K562 (cell line): ENCODE measurements around the gene ERAP2. TPM values are rescaled to one million over a fixed set of nuclear protein-coding genes. Genes with fewer than 3 reads are reported as not detected.

Experiments used
- ATAC-seq: fragments of 200-7000 bp; cut with Tn5 transposase; 3 replicates; pipeline ENCODE4 v1.9.1; 2020; ENCODE audit warnings: moderate library complexity
- BruUV-seq: library from RNA; stranded (reverse); fragments of 400-500 nt; replicated peaks from 2 replicates; lab custom pipeline; 2021; lab: Mats Ljungman, UMichigan
- CTCF ChIA-PET: fragments of 300-600 bp; formaldehyde crosslinking; extraction: SDS; loops from one replicate; lab custom pipeline; 2021; ENCODE audit warnings: low intra/inter-chr PET ratio; lab: Yijun Ruan, JAX
- POLR2A ChIA-PET: fragments of 300-600, 350-650 bp; sonication (Branson Sonifier 250); formaldehyde crosslinking; extraction: SDS; loops from one replicate; lab custom pipeline; 2021; ENCODE audit warnings: antibody characterized with exemption, inconsistent platforms; lab: Yijun Ruan, JAX
- DNase-seq, 4 experiments: peaks; one replicate each; pipeline versions ENCODE4 v3.0.0 to v3.0.0-alpha.2; 2011 to 2018; ENCODE audit warnings: low spot score in 3 of 4, mixed read lengths in 3 of 4; ENCODE audit errors: extremely low read depth in 1 of 4
- FAIRE-seq: peaks from 2 replicates; lab custom pipeline; 2011; peaks lifted over from hg19 to GRCh38; lab: Jason Lieb, UNC
- H2AFZ ChIP-seq: 2 replicates; pipeline ENCODE4 v1.6.0; 2011; ENCODE audit warnings: low read depth, low read length, control low read depth, inconsistent platforms
- H3K27ac ChIP-seq: fragments of 200-600 bp; 3 replicates; pipeline ENCODE4 v1.8.0; 2011; ENCODE audit warnings: low read depth, mild to moderate bottlenecking, control low read depth, inconsistent platforms, low read length, moderate library complexity, mixed read lengths; ENCODE audit errors: extremely low read depth
- H3K27me3 ChIP-seq, 2 experiments: fragments of 300-600 bp in 1 of 2; 2 replicates in 1 of 2; 3 replicates in 1 of 2; pipeline versions ENCODE4 v1.6.0 to v1.8.0; 2011; ENCODE audit warnings: inconsistent platforms in 2 of 2, low read length in 2 of 2, mild to moderate bottlenecking in 1 of 2, mixed read lengths in 1 of 2, moderate library complexity in 1 of 2; ENCODE audit not compliant: control insufficient read depth in 2 of 2, insufficient read depth in 2 of 2
- H3K36me3 ChIP-seq: fragments of 300-600 bp; 3 replicates; pipeline ENCODE4 v1.8.0; 2011; ENCODE audit warnings: mild to moderate bottlenecking, low read length, inconsistent platforms; ENCODE audit not compliant: control insufficient read depth, insufficient read depth
- H3K4me1 ChIP-seq, 2 experiments: fragments of 200-600 bp in 1 of 2; replicated peaks in 1 of 2; 2 replicates in 1 of 2; 3 replicates in 1 of 2; pipeline versions ENCODE4 v1.5.1 to v1.8.0; 2011; ENCODE audit warnings: inconsistent platforms in 2 of 2, low read length in 2 of 2, mild to moderate bottlenecking in 1 of 2, mixed read lengths in 1 of 2, moderate library complexity in 1 of 2; ENCODE audit not compliant: control insufficient read depth in 2 of 2, insufficient read depth in 2 of 2
- H3K4me2 ChIP-seq: 2 replicates; pipeline ENCODE4 v1.6.1; 2011; ENCODE audit warnings: low read length, control low read depth, inconsistent platforms, mixed read lengths; ENCODE audit not compliant: insufficient read depth
- H3K4me3 ChIP-seq: fragments of 200-600 bp; sonication (generic), shearing (Covaris generic); 2 replicates; pipeline ENCODE4 v1.5.1; 2016; ENCODE audit warnings: control low read depth, inconsistent platforms
- H3K79me2 ChIP-seq: fragments of 200-600 bp; 3 replicates; pipeline ENCODE4 v1.8.0; 2011; ENCODE audit warnings: low read length, inconsistent platforms; ENCODE audit not compliant: control insufficient read depth, insufficient read depth
- H3K9ac ChIP-seq, 2 experiments: 2 replicates each; pipeline versions ENCODE4 v1.6.0 to v1.6.1; 2011; ENCODE audit warnings: low read depth in 2 of 2, low read length in 2 of 2, control low read depth in 1 of 2, inconsistent platforms in 1 of 2, mild to moderate bottlenecking in 1 of 2, mixed read lengths in 1 of 2; ENCODE audit not compliant: insufficient read depth in 1 of 2
- H3K9me1 ChIP-seq: one replicate; pipeline ENCODE4 v1.6.0; 2011; ENCODE audit warnings: inconsistent platforms, mild to moderate bottlenecking, low read length, moderate library complexity; ENCODE audit not compliant: control insufficient read depth, insufficient read depth
- H3K9me3 ChIP-seq: replicated peaks from 2 replicates; pipeline ENCODE4 v1.5.1; 2011; ENCODE audit warnings: low read depth, low read length, inconsistent platforms; ENCODE audit not compliant: control insufficient read depth, insufficient read depth
- H4K20me1 ChIP-seq: replicated peaks from 2 replicates; pipeline ENCODE4 v1.6.1; 2011; ENCODE audit warnings: low read length, inconsistent platforms, mixed read lengths; ENCODE audit not compliant: control insufficient read depth, insufficient read depth
- ETV6 ChIP-seq, 3 experiments: fragments of 150-350 bp in 1 of 3; sonication (generic) in 1 of 3; formaldehyde crosslinking in 1 of 3; IDR thresholded peaks; 2 replicates each; pipeline versions ENCODE4 v1.6.1 to v1.8.0; 2014 to 2022; ENCODE audit warnings: borderline replicate concordance in 2 of 3, low read depth in 2 of 3, antibody characterized with exemption in 1 of 3, low read length in 1 of 3, mild to moderate bottlenecking in 1 of 3, missing genetic modification reagents in 1 of 3
- HDAC2 ChIP-seq: fragments of 450-650 bp; IDR thresholded peaks from 2 replicates; pipeline ENCODE4 v1.6.1; 2016; ENCODE audit warnings: mild to moderate bottlenecking
- HMGXB4 ChIP-seq: sonication (generic); formaldehyde crosslinking; IDR thresholded peaks from 2 replicates; pipeline ENCODE4 v1.8.1; 2023; ENCODE audit warnings: mild to moderate bottlenecking, missing genetic modification reagents
- MAZ ChIP-seq, 2 experiments: fragments of 450-650 bp in 1 of 2; sonication (generic) in 1 of 2; formaldehyde crosslinking; IDR thresholded peaks in 1 of 2; conservative IDR thresholded peaks in 1 of 2; 2 replicates each; pipeline versions ENCODE4 v1.4.0 to v1.5.0; 2020; ENCODE audit warnings: mild to moderate bottlenecking in 1 of 2, missing genetic modification reagents in 1 of 2
- PTRF ChIP-seq: fragments of 450-650 bp; IDR thresholded peaks from 2 replicates; pipeline ENCODE4 v1.6.1; 2016; ENCODE audit warnings: mild to moderate bottlenecking, missing genetic modification characterization, missing compliant biosample characterization
- PURB ChIP-seq: sonication (generic); formaldehyde crosslinking; IDR thresholded peaks from 2 replicates; pipeline ENCODE4 v1.9.0; 2021; ENCODE audit warnings: low read depth, mild to moderate bottlenecking, missing genetic modification reagents
- RBM34 ChIP-seq: fragments of 200-400 bp; formaldehyde crosslinking; IDR thresholded peaks from 2 replicates; pipeline ENCODE4 v1.6.1; 2018; ENCODE audit warnings: low read length, borderline replicate concordance; ENCODE audit not compliant: insufficient read depth
- SETDB1 ChIP-seq: IDR thresholded peaks from one replicate; pipeline ENCODE4 v1.6.1; 2012; ENCODE audit warnings: low read length, control low read depth, inconsistent platforms
- SMAD3 ChIP-seq: fragments of 450-650 bp; formaldehyde crosslinking; conservative IDR thresholded peaks from 2 replicates; pipeline ENCODE4 v1.4.0; 2020; ENCODE audit warnings: mild to moderate bottlenecking
- TAF9B ChIP-seq: fragments of 450-650 bp; IDR thresholded peaks from 2 replicates; pipeline ENCODE4 v1.6.1; 2018; ENCODE audit warnings: mild to moderate bottlenecking; ENCODE audit not compliant: partially characterized antibody
- TRIM28 ChIP-seq: fragments of 450-650 bp; IDR thresholded peaks from 2 replicates; pipeline ENCODE4 v1.6.1; 2017
- ZBTB2 ChIP-seq: fragments of 450-650 bp; IDR thresholded peaks from 2 replicates; pipeline ENCODE4 v1.6.1; 2016; ENCODE audit warnings: antibody characterized with exemption
- ZFP91 ChIP-seq: sonication (generic); formaldehyde crosslinking; IDR thresholded peaks from 2 replicates; pipeline ENCODE4 v1.8.0; 2022; ENCODE audit warnings: mild to moderate bottlenecking, missing genetic modification reagents
- ZNF282 ChIP-seq: sonication (generic); formaldehyde crosslinking; IDR thresholded peaks from 2 replicates; pipeline ENCODE4 v1.8.1; 2023; ENCODE audit warnings: missing genetic modification reagents
- ZNF589 ChIP-seq: fragments of 200-800 bp; sonication (Bioruptor generic); IDR thresholded peaks from 2 replicates; pipeline ENCODE4 v1.6.1; 2016; ENCODE audit warnings: low read depth, missing genetic modification characterization, missing compliant biosample characterization
- ZNF695 ChIP-seq: fragments of 450-650 bp; formaldehyde crosslinking; IDR thresholded peaks from 2 replicates; pipeline ENCODE4 v1.4.0; 2020; ENCODE audit warnings: mild to moderate bottlenecking, moderate library complexity
- WGBS: fragments of 100-300 bp; shearing (Covaris generic); methylation state at CpG from one replicate; pipeline ENCODE4 v1.1.6; 2016; ENCODE audit warnings: low coverage, mixed read lengths; ENCODE audit not compliant: insufficient coverage; ENCODE audit errors: missing lambda C conversion rate; 5-methylcytosine and 5-hydroxymethylcytosine counted together
- in situ Hi-C: fragments of 300-500 bp; cut with MboI; formaldehyde crosslinking; loops from 4 replicates; pipeline ENCODE4 v1.15.0; 2018; ENCODE audit warnings: inconsistent platforms, mixed read lengths
- intact Hi-C: fragments of 100-400 bp; cut with micrococcal nuclease; formaldehyde crosslinking; loops from 2 replicates; pipeline ENCODE4 v1.14.2; 2022
- polyA plus RNA-seq, 8 experiments: library from polyadenylated mRNA; depleted of rRNA in 4 of 8; stranded (reverse) in 5 of 8; unstranded in 3 of 8; fragments of >200 nt; fragmentation: Nextera tagmentation in 2 of 8; fragmentation: Illumina TruSeq in 1 of 8; extraction: Ambion mirVana in 2 of 8; extraction: Trizol in 1 of 8; gene quantifications; 2 replicates each; pipeline versions ENCODE4 v1.2.1 to v1.2.3, GENCODE V29; 2011 to 2014; ENCODE audit warnings: inconsistent platforms in 1 of 8, missing spikeins in 1 of 8
- total RNA-seq, 7 experiments: library from RNA; depleted of rRNA in 6 of 7; stranded (reverse); fragments of >200 nt in 6 of 7; fragmentation: Illumina TruSeq in 2 of 7; extraction: Trizol in 2 of 7; gene quantifications; 2 replicates each; pipeline versions ENCODE4 v1.2.1 to v1.2.3, GENCODE V29; 2011 to 2021; ENCODE audit warnings: low replicate concordance in 1 of 7

The ERAP2 gene
- total and polyA plus RNA-seq, 9 of the 15 experiments (the other 6 are each of a cell fraction or from before 2014, with no cell fraction given), result 0.93 to 4.0 (median 2.1) TPM

- TF ChIP-seq PURB (CRISPR knock-in tag) (no peak), ZNF589 (CRISPR knock-in tag) (no peak), MAZ (CRISPR knock-in tag; conservative IDR thresholded peaks at IDR 0.05 in 1 of 2, IDR thresholded peaks at IDR 0.05 in 1 of 2) (no peak), ZBTB2 (no peak), HMGXB4 (CRISPR knock-in tag) (no peak)
Measured at GRCh38 chr5:96911139-96911538, 34.8 kb downstream of the ERAP2 start (continued).

GRCh38 chr5:96913233-96913632 lies 36.9 kb downstream of the ERAP2 start:
- CTCF ChIA-PET, result no interaction called here
- 21% methylated on average over 2 of the region's 2 CpGs for WGBS
- no peaks in the 10 kb centered on the region for H4K20me1 ChIP-seq
- H3K9ac ChIP-seq, result no peak overlapping the region
- no peaks in the 10 kb centered on the region for H3K27me3 ChIP-seq
- no peak overlapping the region for H3K4me3 ChIP-seq
- TF ChIP-seq SMAD3 (CRISPR knock-in tag) (no peak), ZFP91 (no peak), ETV6 (IDR thresholded peaks at IDR 0.05; ENCODE audit: borderline replicate concordance in 1 of 2, low read depth in 2 of 2, low read length in 1 of 2) (no peak), ETV6 (CRISPR knock-in tag; IDR thresholded peaks at IDR 0.05; ENCODE audit: borderline replicate concordance) (no peak), TRIM28 (no peak), PTRF (tag) (no peak), ZNF695 (CRISPR knock-in tag) (no peak), RBM34 (no peak), HDAC2 (no peak), TAF9B (no peak), ZNF282 (CRISPR knock-in tag) (no peak), SETDB1 (no peak)
- POLR2A ChIA-PET, result interaction anchor here (1.2 kb wide), 1 partner anchor 13 kb away, joined by 4 read pairs; no protein-coding TSS in a partner anchor
- H3K79me2 ChIP-seq, result no peaks in the 10 kb centered on the region
- BruUV-seq, result no TSS peak
- FAIRE-seq (no peak), ATAC-seq (no peak), DNase-seq (no peak)
- in situ Hi-C loops (no loop called here), intact Hi-C loops (no loop called here)
- no peak overlapping the region for H2AFZ ChIP-seq
- H3K4me2 ChIP-seq, result no peak overlapping the region
- H3K27ac ChIP-seq, result no peak overlapping the region
- no peaks in the 10 kb centered on the region for H3K9me3 ChIP-seq
- no peaks in the 10 kb centered on the region for H3K36me3 ChIP-seq
- H3K9me1 ChIP-seq, result no peaks in the 10 kb centered on the region
- H3K4me1 ChIP-seq, result no peaks in the 10 kb centered on the region
